ENCODE data around the gene KCNV2. TPM values are rescaled to one million over a fixed set of nuclear protein-coding genes. Genes with fewer than 3 reads are reported as not detected.

Gene KCNV2
- total and polyA plus RNA-seq, 2 donors (not counting 1 experiment from before 2014, with no cell fraction given) = not detected

DNA sequence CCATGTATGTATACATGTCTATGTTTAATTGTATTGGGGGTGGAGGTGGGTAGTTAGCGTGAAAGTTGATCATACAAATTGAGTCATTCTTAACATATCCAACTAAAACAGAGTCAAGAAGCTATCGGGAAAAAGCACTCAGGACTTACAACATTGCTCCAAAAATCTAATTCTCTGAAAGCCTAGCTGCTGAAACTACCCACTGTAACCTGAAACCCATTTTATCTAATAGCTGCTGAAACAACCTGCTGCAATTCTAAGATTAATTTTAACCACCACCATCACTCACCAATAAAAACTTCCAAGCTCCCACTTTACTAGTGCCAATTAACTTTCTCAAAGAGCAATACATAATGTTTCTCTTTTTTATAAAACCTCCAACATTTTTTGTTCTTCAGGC, 32.2 kb downstream of the KCNV2 start:
- Histone ChIP-seq H3K4me1 (ENCODE audit: control insufficient read depth, extremely low read depth, insufficient read depth, low read length) (no peaks in the 10 kb centered on the region), H3K9ac (ENCODE audit: insufficient read depth, low read length) (no peak overlapping the region), H3K4me2 (ENCODE audit: extremely low read depth, insufficient read depth, low read length) (no peak overlapping the region), H3K79me2 (ENCODE audit: control insufficient read depth, insufficient read depth, low read length) (no peaks in the 10 kb centered on the region), H2AFZ (ENCODE audit: low read length) (no peak overlapping the region), H3K9me3 (ENCODE audit: control insufficient read depth, insufficient read depth, low read depth, low read length) (no peaks in the 10 kb centered on the region), H3K4me3 (replicated peaks in 1 of 4; ENCODE audit: control extremely low read depth in 1 of 4, insufficient read depth in 1 of 4, low read depth in 3 of 4, low read length in 4 of 4) (no peak overlapping the region), H4K20me1 (ENCODE audit: control insufficient read depth, extremely low read depth, insufficient read depth, low read length) (no peaks in the 10 kb centered on the region), H3K27ac (ENCODE audit: insufficient read depth, low read length) (no peak overlapping the region), H3K27me3 (ENCODE audit: control insufficient read depth, insufficient read depth, low read length) (no peaks in the 10 kb centered on the region), H3K36me3 (ENCODE audit: control insufficient read depth, insufficient read depth, low read length) (no peaks in the 10 kb centered on the region)
- peak; percentile 18 to 67 for DNase-seq (ENCODE audit: low read depth in 2 of 2)
- no peak for TF ChIP-seq CTCF (conservative IDR thresholded peaks at IDR 0.05 in 1 of 2, IDR thresholded peaks at IDR 0.05 in 1 of 2; ENCODE audit: low read depth in 1 of 2, low read length in 2 of 2)

DNA sequence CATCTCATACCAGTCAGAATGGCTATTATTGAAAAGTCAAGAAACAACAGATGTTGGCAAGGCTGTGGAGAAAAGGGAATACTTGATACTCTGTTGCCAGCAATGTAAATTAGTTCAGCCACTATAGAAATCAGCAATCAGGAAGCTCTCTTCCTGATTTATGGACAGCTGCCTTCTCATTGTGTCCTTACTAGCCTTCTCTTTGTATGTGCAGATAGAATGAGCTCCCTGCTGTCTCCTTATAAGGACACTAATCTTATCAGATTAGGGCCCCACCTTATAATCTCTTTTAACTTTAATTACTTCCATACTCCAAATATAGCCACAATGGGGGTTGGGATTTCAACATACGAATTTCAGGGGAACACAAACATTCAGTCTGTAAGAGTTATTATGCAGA, 38.0 kb downstream of the KCNV2 start:
- H3K4me2 ChIP-seq (ENCODE audit: extremely low read depth, insufficient read depth, low read length) = no peak overlapping the region
- no peaks in the 10 kb centered on the region for H3K36me3 ChIP-seq (ENCODE audit: control insufficient read depth, insufficient read depth, low read length)
- H3K4me3 ChIP-seq (replicated peaks in 1 of 4; ENCODE audit: control extremely low read depth in 1 of 4, insufficient read depth in 1 of 4, low read depth in 3 of 4, low read length in 4 of 4) = no peak overlapping the region
- no peaks in the 10 kb centered on the region for H3K79me2 ChIP-seq (ENCODE audit: control insufficient read depth, insufficient read depth, low read length)
- no peak overlapping the region for H3K27ac ChIP-seq (ENCODE audit: insufficient read depth, low read length)
- no peak for DNase-seq (ENCODE audit: low read depth in 2 of 2)
- no peaks in the 10 kb centered on the region for H3K27me3 ChIP-seq (ENCODE audit: control insufficient read depth, insufficient read depth, low read length)
- H4K20me1 ChIP-seq (ENCODE audit: control insufficient read depth, extremely low read depth, insufficient read depth, low read length) = no peaks in the 10 kb centered on the region
- no peak overlapping the region for H2AFZ ChIP-seq (ENCODE audit: low read length)
- TF ChIP-seq EZH2 (IDR thresholded peaks at IDR 0.05; ENCODE audit: low read length, missing control alignments) (no peak), CTCF (conservative IDR thresholded peaks at IDR 0.05 in 1 of 2, IDR thresholded peaks at IDR 0.05 in 1 of 2; ENCODE audit: low read depth in 1 of 2, low read length in 2 of 2) (no peak)
- no peaks in the 10 kb centered on the region for H3K4me1 ChIP-seq (ENCODE audit: control insufficient read depth, extremely low read depth, insufficient read depth, low read length)
- no peak overlapping the region for H3K9ac ChIP-seq (ENCODE audit: insufficient read depth, low read length)
- no peaks in the 10 kb centered on the region for H3K9me3 ChIP-seq (ENCODE audit: control insufficient read depth, insufficient read depth, low read depth, low read length)

GRCh38 chr9:2758162-2758897, 41.0 kb downstream of the KCNV2 start:
- Histone ChIP-seq H2AFZ (ENCODE audit: low read length) (peak overlapping the region; percentile 16), H3K27ac (ENCODE audit: insufficient read depth, low read length) (peak overlapping the region; percentile 37), H3K4me3 (replicated peaks in 1 of 4; ENCODE audit: control extremely low read depth in 1 of 4, insufficient read depth in 1 of 4, low read depth in 3 of 4, low read length in 4 of 4) (no peak overlapping the region), H3K4me2 (ENCODE audit: extremely low read depth, insufficient read depth, low read length) (no peak overlapping the region), H3K79me2 (ENCODE audit: control insufficient read depth, insufficient read depth, low read length) (no peaks in the 10 kb centered on the region), H3K9ac (ENCODE audit: insufficient read depth, low read length) (no peak overlapping the region), H3K36me3 (ENCODE audit: control insufficient read depth, insufficient read depth, low read length) (no peaks in the 10 kb centered on the region), H3K27me3 (ENCODE audit: control insufficient read depth, insufficient read depth, low read length) (no peaks in the 10 kb centered on the region), H3K9me3 (ENCODE audit: control insufficient read depth, insufficient read depth, low read depth, low read length) (no peaks in the 10 kb centered on the region), H3K4me1 (ENCODE audit: control insufficient read depth, extremely low read depth, insufficient read depth, low read length) (no peaks in the 10 kb centered on the region), H4K20me1 (ENCODE audit: control insufficient read depth, extremely low read depth, insufficient read depth, low read length) (no peaks in the 10 kb centered on the region)
- no peak for TF ChIP-seq EZH2 (IDR thresholded peaks at IDR 0.05; ENCODE audit: low read length, missing control alignments)
- TF ChIP-seq CTCF (conservative IDR thresholded peaks at IDR 0.05 in 1 of 2, IDR thresholded peaks at IDR 0.05 in 1 of 2; ENCODE audit: low read depth in 1 of 2, low read length in 2 of 2) = no peak
- DNase-seq (ENCODE audit: low read depth in 2 of 2) = no peak
